Pancreas (tissue), 10 donors: Measurements from ENCODE around the gene ARHGAP8. TPM values are rescaled to one million over a fixed set of nuclear protein-coding genes. Genes with fewer than 3 reads are reported as not detected.

Experiments used
- ATAC-seq, 4 donors: fragments of 200-7000 bp; cut with Tn5 transposase; one replicate each; pipeline versions ENCODE4 v1.8.0 to v1.9.1; 2020; ENCODE audit warnings: mild to moderate bottlenecking in 4 of 4, moderate library complexity in 4 of 4
- DNase-seq, 6 donors: peaks; one replicate each; pipeline ENCODE4 v3.0.0-alpha.2; 2020
- FAIRE-seq: peaks from 2 replicates; lab custom pipeline; 2012; peaks lifted over from hg19 to GRCh38; lab: Jason Lieb, UNC
- H3K27ac ChIP-seq, 4 donors: fragments of 200-600 bp; sonication (generic); 1 replicate in 3 of 4; 2 replicates in 1 of 4; pipeline versions ENCODE4 v1.5.0 to v1.8.0; 2020
- H3K27me3 ChIP-seq, 4 donors: fragments of 200-600 bp; one replicate each; pipeline ENCODE4 v1.8.0; 2021
- H3K36me3 ChIP-seq, 3 donors: fragments of 200-600 bp; sonication (generic) in 1 of 3; one replicate each; pipeline versions ENCODE4 v1.5.0 to v1.8.0; 2020 to 2021
- H3K4me1 ChIP-seq, 3 donors: fragments of 200-600 bp; one replicate each; pipeline ENCODE4 v1.8.0; 2021
- H3K4me3 ChIP-seq, 4 donors: fragments of 200-600 bp; sonication (generic) in 2 of 4; one replicate each; pipeline versions ENCODE4 v1.5.0 to v1.8.0; 2020 to 2021
- H3K9me3 ChIP-seq, 4 donors: fragments of 200-600 bp; one replicate each; pipeline ENCODE4 v1.8.0; 2021
- WGBS, 2 donors: extraction: QIAGEN DNeasy Blood & Tissue Kit; methylation state at CpG; one replicate each; pipeline ENCODE4 v1.1.7; 2013; 5-methylcytosine and 5-hydroxymethylcytosine counted together
- intact Hi-C, 3 donors: fragments of 100-400 bp; cut with DNase I; formaldehyde crosslinking; loops; one replicate each; pipeline versions ENCODE4 v1.11.1 to v1.14.2; 2022
- polyA plus RNA-seq, 2 donors: library from polyadenylated mRNA; stranded (reverse); fragments of 200-250 nt; gene quantifications; one replicate each; pipeline ENCODE4 v1.2.3, GENCODE V29; 2013
- total RNA-seq, 6 donors: library from RNA; stranded (reverse); fragmentation: NEBNext Ultra II Directional in 4 of 6; extraction: Animal tissue kit (Norgen Biotek cat#: 25700) in 4 of 6; gene quantifications; one replicate each; pipeline versions ENCODE4 v1.2.1 to v1.2.4, GENCODE V29; 2021 to 2023
- TF ChIP-seq, protein P1 (sequence below), 4 donors: fragments of 200-600 bp; sonication (generic) in 3 of 4; IDR thresholded peaks; one replicate each; pipeline versions ENCODE4 v1.5.0 to v1.8.0; 2021; ENCODE audit warnings: antibody characterized with exemption in 4 of 4
- donor health status: healthy with polysubstance abuse.
- donor health status: DM: no; HTN: no; CAD: no; lungs with moderate emphysema.
- donor health status: DM: no; HTN: no; CAD: no.
- donor health status: control.
- donor health status: control.
- donor health status: Bipolar disorder and iron deficiency.
- donor health status: DM: yes; HTN: yes; CAD: no.
- donor health status: DM: no; HTN: no; CAD: no.
- donor health status: DM: no; HTN: no; CAD: no.
- donor health status: DM: yes; HTN: yes; CAD: no.

Gene ARHGAP8
- total and polyA plus RNA-seq, 8 donors: 8.6 to 59.2 (median 15.1) TPM

DNA sequence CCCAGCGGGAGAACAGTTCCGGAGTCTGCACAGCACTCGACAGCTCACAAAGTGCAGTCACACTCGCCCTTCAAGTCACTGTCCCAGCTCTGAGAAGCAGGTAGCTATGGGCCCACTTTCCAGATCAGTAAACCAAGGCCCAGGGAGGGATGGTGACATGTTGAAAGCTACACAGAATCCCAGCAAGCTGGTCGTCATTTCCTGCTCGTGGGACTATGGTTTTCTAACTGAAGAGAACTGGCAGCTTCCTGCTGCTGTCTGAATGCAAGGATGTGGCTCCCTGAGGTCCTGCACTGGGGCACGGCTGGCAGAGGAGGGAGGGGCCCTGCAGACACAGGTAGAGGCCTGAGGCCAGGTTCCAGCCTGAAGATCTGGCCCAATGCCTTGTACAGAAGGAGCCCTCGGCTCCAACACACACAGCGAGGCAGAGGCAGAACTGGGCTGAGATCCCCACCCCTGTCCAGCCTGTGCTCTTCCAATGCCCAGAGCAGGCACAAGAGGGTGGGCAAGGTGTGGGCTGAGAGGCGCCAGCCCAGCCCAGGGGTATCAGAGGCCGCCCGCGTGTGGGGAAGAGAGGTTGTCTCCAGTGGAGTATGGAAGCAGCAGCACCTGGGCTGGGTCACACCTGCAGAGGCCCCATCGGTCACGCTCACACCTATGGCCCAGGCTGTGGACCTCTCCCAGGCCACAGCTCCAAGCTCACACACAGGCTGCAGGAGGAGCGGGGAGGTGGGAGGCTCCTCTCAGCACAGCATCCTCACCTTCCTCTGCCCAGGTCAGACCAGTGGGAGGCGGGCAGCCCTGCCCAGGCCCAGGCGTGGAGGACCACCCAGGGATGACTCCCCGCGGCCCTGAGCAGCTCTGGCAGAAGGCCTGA is 138.3 kb downstream of the ARHGAP8 start:
- Histone ChIP-seq H3K36me3 (no peaks in the 10 kb centered on the region), H3K4me3 (no peak overlapping the region), H3K27me3 (no peaks in the 10 kb centered on the region), H3K4me1 (no peaks in the 10 kb centered on the region), H3K27ac (no peak overlapping the region), H3K9me3 (no peaks in the 10 kb centered on the region)
- DNase-seq (peak in 1 of 6 donors; percentile 50), ATAC-seq (no peak), FAIRE-seq (no peak)
- TF ChIP-seq, protein P1, sequence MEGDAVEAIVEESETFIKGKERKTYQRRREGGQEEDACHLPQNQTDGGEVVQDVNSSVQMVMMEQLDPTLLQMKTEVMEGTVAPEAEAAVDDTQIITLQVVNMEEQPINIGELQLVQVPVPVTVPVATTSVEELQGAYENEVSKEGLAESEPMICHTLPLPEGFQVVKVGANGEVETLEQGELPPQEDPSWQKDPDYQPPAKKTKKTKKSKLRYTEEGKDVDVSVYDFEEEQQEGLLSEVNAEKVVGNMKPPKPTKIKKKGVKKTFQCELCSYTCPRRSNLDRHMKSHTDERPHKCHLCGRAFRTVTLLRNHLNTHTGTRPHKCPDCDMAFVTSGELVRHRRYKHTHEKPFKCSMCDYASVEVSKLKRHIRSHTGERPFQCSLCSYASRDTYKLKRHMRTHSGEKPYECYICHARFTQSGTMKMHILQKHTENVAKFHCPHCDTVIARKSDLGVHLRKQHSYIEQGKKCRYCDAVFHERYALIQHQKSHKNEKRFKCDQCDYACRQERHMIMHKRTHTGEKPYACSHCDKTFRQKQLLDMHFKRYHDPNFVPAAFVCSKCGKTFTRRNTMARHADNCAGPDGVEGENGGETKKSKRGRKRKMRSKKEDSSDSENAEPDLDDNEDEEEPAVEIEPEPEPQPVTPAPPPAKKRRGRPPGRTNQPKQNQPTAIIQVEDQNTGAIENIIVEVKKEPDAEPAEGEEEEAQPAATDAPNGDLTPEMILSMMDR (IDR thresholded peaks at IDR 0.05): no peak
- intact Hi-C loops: no loop called here
- WGBS, 2 donors: 72 to 80% methylated on average over 20 of the region's 20 CpGs

DNA sequence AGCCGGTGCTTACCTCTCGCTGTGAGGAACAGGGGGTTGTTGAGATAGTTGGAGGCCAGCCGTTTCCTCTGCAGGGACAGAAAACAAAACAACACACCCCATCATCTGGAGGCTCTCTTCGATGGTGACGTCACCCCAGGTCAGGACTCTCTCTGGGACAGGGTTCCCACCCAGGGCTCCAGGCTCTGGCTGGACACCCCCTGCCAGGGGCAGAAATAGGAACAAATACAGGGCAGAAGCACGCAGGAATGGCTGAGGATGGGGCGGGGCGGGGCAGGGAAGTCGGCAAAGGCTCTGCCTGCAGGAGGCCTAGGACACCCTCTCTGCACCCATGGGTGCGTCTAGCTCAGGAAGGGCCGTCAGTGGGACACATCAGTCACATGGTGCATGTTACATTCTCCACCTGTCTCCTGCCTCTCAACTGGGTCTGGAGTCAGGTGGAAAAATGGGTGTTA is 138.9 kb downstream of the ARHGAP8 start:
- intact Hi-C loops: no loop called here
- Histone ChIP-seq H3K36me3 (no peaks in the 10 kb centered on the region), H3K27ac (no peak overlapping the region), H3K4me3 (no peak overlapping the region), H3K9me3 (no peaks in the 10 kb centered on the region), H3K4me1 (no peaks in the 10 kb centered on the region), H3K27me3 (no peaks in the 10 kb centered on the region)
- FAIRE-seq: no peak
- no peak for DNase-seq
- TF ChIP-seq, protein P1 (IDR thresholded peaks at IDR 0.05): no peak
- WGBS, 2 donors: 66 to 72% methylated on average over 11 of the region's 11 CpGs
- no peak for ATAC-seq

DNA sequence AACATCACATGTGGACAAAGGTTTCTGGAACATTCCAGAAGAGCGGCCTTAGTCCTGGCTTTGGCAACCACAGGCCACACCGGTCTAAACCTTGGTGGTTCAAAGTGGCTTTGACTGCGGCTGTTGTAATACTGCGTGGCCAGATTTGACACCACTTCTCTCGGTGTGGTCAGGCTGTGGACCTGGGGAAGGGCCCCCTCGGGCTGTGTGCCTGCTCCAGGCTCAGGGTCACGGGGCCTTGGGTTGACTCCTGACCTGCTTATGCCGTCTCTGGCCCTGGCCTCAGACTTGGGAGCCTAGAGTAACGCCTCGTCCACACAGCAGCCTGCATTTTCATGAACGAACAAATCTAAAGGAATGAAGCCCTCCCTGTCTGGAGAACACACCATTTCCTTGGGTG is 139.4 kb downstream of the ARHGAP8 start:
- TF ChIP-seq, protein P1 (IDR thresholded peaks at IDR 0.05): no peak
- WGBS, 2 donors: 76 to 84% methylated on average over 11 of the region's 11 CpGs
- no peaks in the 10 kb centered on the region for H3K36me3 ChIP-seq
- no peak overlapping the region for H3K27ac ChIP-seq
- no peaks in the 10 kb centered on the region for H3K4me1 ChIP-seq
- intact Hi-C loops: no loop called here
- no peaks in the 10 kb centered on the region for H3K27me3 ChIP-seq
- no peak for FAIRE-seq
- no peak overlapping the region for H3K4me3 ChIP-seq
- ATAC-seq: no peak
- H3K9me3 ChIP-seq: no peaks in the 10 kb centered on the region
- no peak for DNase-seq

DNA sequence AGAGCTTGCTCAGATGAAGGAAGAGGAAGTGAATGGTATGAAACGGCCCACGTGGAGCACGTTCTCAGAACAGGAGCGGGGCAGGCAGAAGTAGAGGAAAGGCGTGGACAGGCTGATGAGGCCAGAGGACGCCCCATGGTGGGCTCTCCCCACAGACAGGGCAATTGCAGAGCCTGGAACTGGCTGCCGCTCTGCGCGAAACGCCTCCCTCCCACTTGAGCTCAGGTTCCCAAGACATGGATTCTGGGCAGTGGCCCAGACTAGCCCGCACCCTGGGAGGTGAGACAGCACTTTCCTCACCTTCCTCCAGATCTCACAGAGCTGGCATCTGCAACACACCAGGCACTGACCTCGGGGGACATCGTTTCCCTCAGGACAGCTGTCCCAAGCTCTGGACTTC is 139.9 kb downstream of the ARHGAP8 start:
- Histone ChIP-seq H3K4me1 (no peaks in the 10 kb centered on the region), H3K9me3 (no peaks in the 10 kb centered on the region), H3K36me3 (no peaks in the 10 kb centered on the region), H3K4me3 (no peak overlapping the region), H3K27me3 (no peaks in the 10 kb centered on the region), H3K27ac (no peak overlapping the region)
- FAIRE-seq: no peak
- WGBS, 2 donors: 64 to 75% methylated on average over 13 of the region's 13 CpGs
- intact Hi-C loops: no loop called here
- TF ChIP-seq, protein P1 (IDR thresholded peaks at IDR 0.05): no peak
- no peak for ATAC-seq
- DNase-seq: no peak
